BE2C (cell line): ENCODE results near the gene LCOR.

ENCODE experiments used
- DNase-seq: peaks from one replicate; pipeline ENCODE4 v3.0.0-alpha.2; 2020
- H3K27me3 ChIP-seq: fragments of 250-450 bp; sonication (Bioruptor Pico); 2 replicates; pipeline ENCODE4 v1.5.1; 2020; ENCODE audit warnings: mild to moderate bottlenecking
- H3K36me3 ChIP-seq: fragments of 250-450 bp; sonication (Bioruptor Pico); 2 replicates; pipeline ENCODE4 v1.5.1; 2020; ENCODE audit warnings: mild to moderate bottlenecking
- H3K4me1 ChIP-seq: fragments of 250-450 bp; sonication (Bioruptor Pico); 2 replicates; pipeline ENCODE4 v1.5.1; 2020
- H3K4me3 ChIP-seq: 2 replicates; pipeline ENCODE4 v1.5.1; 2011; ENCODE audit warnings: low read depth, low read length
- H3K9me3 ChIP-seq: fragments of 250-450 bp; sonication (Bioruptor Pico); 2 replicates; pipeline ENCODE4 v1.5.1; 2020
- CTCF ChIP-seq: IDR thresholded peaks from 2 replicates; pipeline ENCODE4 v1.5.1; 2012; ENCODE audit warnings: mild to moderate bottlenecking, low read depth, low read length

LCOR gene

GRCh38 chr10:96873086-96873485 is 41.0 kb downstream of the LCOR start:
- Histone ChIP-seq H3K27me3 (no peaks in the 10 kb centered on the region), H3K4me3 (no peak overlapping the region), H3K4me1 (no peaks in the 10 kb centered on the region), H3K36me3 (no peaks in the 10 kb centered on the region), H3K9me3 (no peaks in the 10 kb centered on the region)
- TF ChIP-seq CTCF: no peak
- DNase-seq: no peak

- no peak for TF ChIP-seq CTCF
Observed at GRCh38 chr10:96873756-96874467, 41.8 kb downstream of the LCOR start.

GRCh38 chr10:96878057-96878456 is 46.0 kb downstream of the LCOR start:
- Histone ChIP-seq H3K4me3 (no peak overlapping the region), H3K27me3 (no peaks in the 10 kb centered on the region), H3K4me1 (no peaks in the 10 kb centered on the region), H3K9me3 (no peaks in the 10 kb centered on the region), H3K36me3 (no peaks in the 10 kb centered on the region)
- DNase-seq: no peak
- no peak for TF ChIP-seq CTCF

More at GRCh38 chr10:96873756-96874467, 41.8 kb downstream of the LCOR start:
- Histone ChIP-seq H3K36me3 (no peaks in the 10 kb centered on the region), H3K27me3 (no peaks in the 10 kb centered on the region), H3K9me3 (no peaks in the 10 kb centered on the region), H3K4me3 (no peak overlapping the region), H3K4me1 (no peaks in the 10 kb centered on the region)
- no peak for DNase-seq

GRCh38 chr10:96880575-96880974 is 48.5 kb downstream of the LCOR start:
- TF ChIP-seq CTCF: no peak
- H3K36me3 ChIP-seq: no peaks in the 10 kb centered on the region
- H3K27me3 ChIP-seq: no peaks in the 10 kb centered on the region
- DNase-seq: no peak
- H3K9me3 ChIP-seq: no peaks in the 10 kb centered on the region
- no peaks in the 10 kb centered on the region for H3K4me1 ChIP-seq
- H3K4me3 ChIP-seq: no peak overlapping the region

- H3K36me3 ChIP-seq: no peaks in the 10 kb centered on the region
Observed at GRCh38 chr10:96889415-96890171, 57.5 kb downstream of the LCOR start.

More at GRCh38 chr10:96889415-96890171, 57.5 kb downstream of the LCOR start:
- no peak for DNase-seq
- TF ChIP-seq CTCF: no peak
- no peaks in the 10 kb centered on the region for H3K4me1 ChIP-seq
- H3K9me3 ChIP-seq: no peaks in the 10 kb centered on the region
- no peak overlapping the region for H3K4me3 ChIP-seq
- no peaks in the 10 kb centered on the region for H3K27me3 ChIP-seq
